NCI-H128 (cell line): ENCODE results near the gene ASTN1.
A peak's percentile ranks its signal among the peaks of the same experiment; 100 is the strongest.

Experiments
- DNase-seq: peaks from one replicate; lab custom pipeline; 2025; ENCODE audit not compliant: unreplicated experiment; lab: John Stamatoyannopoulos, UW

ASTN1 gene

DNA sequence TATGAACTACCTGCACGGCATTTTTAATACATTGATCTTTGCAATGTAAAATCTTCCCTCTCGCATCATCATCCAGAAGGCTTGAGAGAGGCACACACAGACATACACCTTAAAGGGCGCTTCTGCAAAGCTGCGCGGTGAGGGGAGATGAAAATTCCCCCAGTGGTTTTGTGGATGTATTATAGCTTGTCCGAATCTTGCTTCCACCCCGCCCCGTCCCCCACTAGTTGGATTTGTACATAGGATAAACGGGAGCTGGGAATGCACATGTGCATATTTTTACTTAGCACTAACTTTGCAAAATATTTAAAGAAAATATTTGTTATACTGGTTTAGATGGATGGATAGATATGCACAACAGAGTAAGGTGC lies 542 bp upstream of the ASTN1 start:
- no peak for DNase-seq

DNA sequence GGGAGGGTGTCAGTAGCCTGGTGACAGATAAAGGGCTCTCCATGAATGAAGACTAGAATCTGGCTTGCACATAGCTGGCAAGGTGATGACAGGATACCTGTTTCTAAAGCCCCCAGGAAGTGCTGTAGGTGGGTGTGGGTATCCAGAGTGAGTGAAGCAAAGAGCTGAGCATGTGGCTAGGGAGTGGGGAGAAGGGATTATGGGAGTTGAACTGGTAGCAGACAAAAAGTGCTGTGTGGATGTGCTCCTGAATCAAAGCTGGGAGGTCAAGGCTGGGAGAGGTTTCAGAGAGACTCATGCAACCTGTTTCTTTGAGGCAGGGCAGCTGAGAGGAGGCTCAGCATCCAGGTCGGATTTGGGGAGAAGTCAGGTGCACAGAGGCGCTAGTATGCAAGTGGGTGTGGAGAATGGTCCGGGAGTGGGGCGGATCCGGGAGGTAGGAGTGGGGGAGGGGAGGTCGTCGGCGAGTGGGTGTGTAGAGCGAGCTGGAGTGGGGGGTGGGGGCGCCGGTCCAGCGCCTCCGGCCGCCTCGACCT lies 600 bp downstream of the ASTN1 start:
- peak; percentile 16 for DNase-seq

DNA sequence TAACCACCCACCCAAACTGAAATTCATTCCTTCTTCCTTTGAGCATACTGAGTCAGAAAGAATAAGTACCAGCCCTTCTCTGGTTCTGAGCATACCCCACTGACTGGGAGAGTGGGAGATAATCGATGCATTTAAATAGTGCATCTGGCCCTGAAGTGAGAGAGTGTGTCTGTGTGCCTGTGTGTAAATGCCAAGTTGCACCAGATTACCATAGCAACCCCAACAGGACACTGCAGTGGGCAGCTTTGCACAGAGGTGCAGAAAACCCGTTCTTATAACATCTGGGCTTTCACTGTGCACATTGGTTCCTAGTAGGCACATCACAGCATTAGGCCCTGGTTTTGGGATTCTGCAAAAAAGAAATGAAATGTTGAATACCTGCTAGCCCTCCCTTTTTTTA lies 2.3 kb downstream of the ASTN1 start:
- DNase-seq: no peak

DNA sequence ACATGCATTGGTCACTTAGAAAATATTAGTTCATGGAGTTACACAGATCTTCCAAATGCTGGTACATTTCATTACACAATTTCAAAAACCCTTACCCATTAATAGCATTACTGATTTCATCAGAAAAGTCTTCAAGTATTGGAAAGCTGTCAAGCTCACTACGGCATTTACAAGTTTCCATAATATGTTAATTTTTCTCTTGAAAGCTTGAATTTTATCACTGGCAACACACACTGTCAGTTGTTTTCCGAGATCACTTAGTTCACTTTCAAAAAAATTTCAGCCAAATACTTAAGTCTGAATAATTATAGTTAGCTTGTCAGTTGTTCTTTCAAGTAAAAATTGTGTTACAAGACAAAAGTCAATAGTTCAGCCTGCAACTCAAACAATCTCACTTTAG lies 18.0 kb downstream of the ASTN1 start:
- DNase-seq: no peak

DNA sequence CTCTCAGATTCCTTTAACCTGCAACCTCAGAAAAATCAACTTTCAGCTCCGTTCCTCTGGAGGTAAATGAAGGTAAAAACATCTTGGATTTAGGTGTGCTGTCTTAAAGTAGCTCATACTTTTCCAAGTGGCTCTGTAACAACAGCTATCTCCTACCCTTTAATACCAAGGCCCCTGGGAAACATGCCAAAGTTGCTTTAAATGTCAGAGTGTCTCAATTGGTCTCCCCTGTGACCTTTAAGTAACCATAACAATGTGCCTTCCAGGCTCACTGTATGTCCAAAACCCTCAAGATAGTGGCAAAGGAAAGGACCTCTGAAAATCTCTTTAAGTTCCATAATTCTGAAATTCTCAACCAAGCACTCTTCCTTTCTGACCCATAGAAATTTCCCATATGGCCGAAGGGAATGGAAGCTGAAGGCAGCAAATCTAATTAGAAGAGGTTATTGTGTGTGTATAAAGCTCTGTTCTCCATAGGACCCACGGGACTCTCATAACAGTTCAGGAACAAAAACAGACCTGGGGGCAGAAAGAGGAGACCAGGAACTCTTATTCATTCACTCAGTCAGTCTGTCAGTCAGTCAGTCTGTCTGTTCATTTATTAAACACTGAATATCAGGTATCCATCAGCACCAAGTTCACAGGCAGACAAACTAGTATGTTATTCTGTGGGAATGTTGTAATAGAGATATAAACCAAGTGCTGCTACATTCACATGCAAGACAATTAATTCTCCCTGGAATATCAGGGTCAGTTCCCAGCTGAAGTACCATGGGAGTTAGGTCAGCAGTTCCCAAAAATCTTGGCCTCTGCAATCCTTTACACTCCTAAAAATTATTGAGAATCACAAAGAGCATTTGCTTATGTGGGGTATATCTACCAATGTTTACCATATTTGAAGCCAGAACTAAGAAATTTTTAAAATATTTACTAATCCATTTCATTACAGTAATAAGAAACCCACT lies 19.1 kb downstream of the ASTN1 start:
- no peak for DNase-seq

DNA sequence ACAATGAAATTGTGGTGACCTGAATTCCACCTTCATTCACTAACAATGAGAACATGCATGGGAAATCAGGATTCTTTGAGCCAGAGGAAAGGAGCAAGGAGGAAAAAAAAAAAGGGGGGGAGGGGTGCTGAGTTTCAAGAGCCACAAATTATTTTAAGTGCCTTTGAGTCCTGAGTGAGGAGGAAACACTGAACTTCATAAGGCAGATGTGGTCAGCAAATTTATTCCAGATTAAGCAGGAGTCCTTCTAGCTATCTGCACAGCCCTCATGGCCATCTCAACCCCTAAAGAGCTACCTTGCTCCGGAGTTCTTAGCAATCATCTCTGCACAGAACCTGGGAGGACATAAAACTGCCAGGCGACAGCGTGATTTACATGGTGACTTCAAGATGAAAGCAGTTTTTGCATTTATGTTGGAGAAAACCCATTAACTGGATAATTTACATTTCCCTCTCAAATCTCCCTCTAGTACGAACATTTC lies 21.7 kb downstream of the ASTN1 start:
- no peak for DNase-seq

DNA sequence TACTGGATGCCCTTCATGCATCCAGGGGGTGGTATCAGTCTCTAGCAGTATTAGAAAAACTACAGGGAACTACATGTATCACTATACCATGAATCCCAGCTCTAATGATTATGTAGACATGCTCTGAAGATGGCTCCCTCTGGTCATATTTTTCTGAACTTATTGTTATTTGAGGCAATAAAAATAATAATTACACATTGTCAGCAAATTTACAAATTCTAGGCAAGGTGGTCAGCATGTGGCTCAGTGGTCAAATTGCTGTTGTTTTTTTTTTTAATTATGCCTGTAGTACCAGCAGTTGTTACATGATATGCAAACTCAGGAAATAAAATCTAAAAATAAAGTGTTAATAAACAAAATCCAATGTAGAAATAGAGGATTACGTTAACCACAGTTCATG lies 22.5 kb downstream of the ASTN1 start:
- no peak for DNase-seq

DNA sequence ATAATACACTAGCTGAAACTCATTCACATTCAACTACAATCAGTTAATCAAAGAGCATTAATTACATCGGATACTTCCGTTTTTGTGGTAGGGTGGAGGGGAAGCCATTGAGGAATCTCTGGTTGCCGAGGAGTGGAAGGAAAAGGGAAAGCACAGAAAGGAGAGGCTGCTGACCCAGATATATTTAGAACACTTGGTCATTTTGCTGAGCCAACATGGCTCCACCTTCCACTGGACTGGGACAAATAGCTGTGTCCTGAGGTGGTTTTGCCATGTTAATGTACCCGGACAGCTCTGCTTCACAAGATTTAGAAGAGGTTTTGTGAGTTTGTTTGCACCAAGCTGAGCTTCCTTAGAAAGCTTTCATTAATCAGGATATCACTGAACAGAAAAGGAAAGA lies 26.2 kb downstream of the ASTN1 start:
- no peak for DNase-seq

DNA sequence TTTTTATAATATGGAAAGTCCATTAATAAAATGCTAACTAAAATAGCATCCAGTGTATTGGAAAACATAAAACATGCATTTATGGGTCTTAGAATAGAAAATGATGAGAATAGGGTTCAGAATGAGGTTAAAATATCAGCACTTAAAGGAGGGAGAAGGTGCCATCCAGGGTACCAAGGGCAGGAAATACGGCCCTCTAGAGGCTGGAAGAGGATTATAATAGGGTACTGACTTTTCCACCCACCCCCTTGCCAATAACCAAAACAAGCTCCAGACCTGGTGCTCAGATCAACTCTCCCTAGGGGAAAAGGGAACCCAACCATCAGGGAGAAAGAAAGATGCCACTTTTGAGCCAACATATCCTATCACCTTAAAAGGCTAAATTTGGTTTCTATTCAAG lies 26.7 kb downstream of the ASTN1 start:
- DNase-seq: no peak

DNA sequence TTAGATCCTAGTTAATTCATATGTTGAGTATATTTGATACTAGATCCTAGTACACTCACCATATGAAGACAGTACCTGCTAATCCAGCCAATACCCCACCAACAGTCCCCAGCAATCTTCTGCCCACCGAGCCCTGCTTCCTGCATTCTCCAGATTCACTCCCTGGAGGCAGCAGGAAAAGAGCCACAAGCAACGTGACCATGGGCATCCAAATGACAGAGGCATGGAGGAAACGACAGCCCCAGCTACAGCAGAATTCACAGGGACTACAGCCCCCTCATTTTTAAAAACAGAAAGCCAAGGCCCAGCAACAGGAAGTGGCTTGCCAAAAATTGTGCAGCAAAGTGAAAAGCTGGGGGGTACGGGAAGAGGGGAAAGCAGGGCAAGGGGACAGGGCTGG lies 29.3 kb downstream of the ASTN1 start:
- DNase-seq: no peak

DNA sequence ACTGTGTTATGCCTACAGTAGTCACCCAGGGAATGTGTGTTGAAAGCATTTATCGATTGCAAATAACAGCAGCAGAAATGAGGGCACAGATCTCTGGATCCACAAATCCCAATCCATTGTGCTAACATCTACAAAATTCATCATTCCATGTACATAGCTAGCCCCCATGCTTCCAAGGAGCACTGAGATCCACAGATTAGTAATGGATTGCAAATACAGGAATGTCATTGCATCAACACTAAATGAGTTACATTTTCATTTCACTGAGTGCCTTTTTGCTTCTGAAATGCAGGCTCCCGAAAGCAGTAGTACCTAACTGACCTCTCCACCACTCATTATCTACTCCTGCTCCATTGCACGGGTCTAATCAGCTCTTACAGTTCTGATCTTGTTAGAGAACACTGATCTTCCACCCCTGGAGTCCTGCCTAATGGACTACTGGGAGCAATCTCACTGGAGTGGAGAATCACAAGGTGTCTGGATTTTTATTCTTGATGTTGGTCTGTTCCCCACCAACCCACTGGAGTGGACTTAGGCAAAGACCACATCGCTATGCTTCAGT lies 30.5 kb downstream of the ASTN1 start:
- no peak for DNase-seq

DNA sequence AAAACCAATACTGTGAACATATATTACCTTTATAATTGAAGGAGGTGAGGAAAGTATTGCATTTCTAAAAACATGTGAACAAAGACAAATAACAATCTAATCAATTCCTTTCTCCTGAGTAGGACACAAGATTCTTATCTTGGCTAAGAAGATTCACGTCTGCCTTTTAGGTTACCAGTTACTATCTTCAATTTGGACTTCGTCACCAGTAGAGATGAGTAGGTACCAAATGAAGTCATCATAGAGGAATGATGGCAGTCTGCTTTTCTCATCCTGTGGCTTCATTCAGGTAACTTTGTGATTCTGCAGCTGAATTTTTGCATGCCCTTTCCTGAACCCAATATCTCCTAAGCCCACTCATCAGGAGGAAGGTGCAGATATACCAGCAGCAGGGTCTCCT lies 32.4 kb downstream of the ASTN1 start:
- no peak for DNase-seq

DNA sequence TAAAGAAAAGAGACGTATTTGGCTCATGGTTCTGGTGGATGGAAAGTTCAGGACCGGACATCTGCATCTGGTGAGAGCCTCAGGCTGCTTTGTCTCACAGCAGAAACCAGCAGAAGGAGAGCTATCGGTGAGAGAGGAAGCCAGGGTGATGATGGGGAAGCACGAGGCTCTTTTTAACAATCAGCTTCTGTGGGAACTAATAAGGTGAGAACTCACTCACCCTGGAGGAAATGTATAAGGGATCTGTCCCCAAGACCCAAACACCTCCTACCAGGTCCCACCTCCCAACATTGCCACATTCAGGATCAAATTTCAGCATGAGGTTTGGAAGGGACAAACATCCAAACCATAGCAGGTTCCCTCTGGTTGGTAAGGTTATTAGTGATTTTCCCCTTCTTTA lies 32.8 kb downstream of the ASTN1 start:
- DNase-seq: no peak

DNA sequence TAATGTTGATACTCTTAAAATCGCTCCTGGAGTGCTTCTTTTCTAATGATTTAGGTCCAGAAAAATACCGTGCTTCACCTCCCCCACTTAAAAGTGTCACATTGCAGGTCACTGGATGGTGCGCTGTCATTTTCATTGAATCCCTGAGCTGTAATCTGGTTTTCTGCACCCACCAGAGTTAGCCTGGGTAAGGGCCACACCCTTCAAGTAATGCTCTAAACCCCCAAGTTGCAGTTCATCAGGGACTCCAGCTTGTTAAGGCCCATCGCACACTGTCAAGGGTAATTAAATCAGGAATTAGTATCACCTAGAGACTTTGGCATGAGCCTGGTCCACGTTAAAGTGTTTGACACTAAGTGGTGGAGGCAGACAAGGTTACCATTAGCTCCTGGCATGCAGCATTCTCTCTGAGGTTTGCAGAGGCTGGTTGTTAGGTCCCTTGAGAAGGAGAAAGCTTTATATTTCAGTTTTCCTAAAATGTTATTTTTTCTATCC lies 34.0 kb downstream of the ASTN1 start:
- DNase-seq: no peak

DNA sequence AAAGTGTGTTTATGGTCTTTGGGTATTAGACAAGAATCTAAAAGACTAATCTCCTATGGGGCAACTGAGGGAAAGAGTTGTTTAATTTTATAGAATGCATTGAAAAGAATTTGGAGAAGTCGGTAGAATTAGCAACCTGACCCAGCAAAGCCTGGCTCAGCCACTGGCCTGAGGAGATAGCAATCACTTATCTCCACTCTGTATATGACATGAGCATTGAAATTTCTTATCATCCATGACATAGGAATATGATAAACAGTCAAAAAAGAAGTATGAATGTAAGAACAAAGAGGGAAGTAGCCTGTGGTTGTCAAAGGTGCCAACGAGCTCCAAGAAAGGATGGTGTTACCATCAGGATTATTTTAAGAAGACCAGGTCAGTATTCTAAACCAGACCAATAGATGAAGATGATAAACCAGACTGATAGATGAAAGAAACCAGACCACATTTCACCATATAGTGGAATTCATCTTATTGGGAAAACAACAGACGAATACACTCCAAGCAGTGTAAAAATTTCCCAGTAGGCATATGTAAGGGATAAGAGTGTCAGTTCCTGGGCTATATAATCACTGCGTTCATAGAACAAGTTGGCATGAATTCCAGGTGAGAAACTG lies 35.7 kb downstream of the ASTN1 start:
- DNase-seq: no peak

DNA sequence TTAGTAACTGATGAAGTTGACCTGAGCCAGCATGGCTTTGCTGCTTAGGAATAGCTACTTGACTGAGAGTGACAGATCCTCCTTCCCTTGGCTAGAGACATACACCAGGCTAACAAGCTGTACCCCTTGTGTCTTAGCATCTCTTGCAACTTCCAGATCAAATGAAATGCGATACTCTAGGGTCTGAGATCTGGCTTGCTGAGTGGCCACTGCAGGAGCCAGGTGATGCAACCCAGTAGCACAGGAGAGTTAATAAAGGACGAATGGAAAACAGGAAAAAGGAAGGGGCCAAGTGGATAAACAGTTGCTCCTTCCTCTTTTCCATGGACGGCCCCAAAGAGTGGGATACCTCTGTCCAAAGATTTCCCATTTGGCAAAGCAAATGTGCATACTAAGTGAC lies 38.2 kb downstream of the ASTN1 start:
- no peak for DNase-seq

DNA sequence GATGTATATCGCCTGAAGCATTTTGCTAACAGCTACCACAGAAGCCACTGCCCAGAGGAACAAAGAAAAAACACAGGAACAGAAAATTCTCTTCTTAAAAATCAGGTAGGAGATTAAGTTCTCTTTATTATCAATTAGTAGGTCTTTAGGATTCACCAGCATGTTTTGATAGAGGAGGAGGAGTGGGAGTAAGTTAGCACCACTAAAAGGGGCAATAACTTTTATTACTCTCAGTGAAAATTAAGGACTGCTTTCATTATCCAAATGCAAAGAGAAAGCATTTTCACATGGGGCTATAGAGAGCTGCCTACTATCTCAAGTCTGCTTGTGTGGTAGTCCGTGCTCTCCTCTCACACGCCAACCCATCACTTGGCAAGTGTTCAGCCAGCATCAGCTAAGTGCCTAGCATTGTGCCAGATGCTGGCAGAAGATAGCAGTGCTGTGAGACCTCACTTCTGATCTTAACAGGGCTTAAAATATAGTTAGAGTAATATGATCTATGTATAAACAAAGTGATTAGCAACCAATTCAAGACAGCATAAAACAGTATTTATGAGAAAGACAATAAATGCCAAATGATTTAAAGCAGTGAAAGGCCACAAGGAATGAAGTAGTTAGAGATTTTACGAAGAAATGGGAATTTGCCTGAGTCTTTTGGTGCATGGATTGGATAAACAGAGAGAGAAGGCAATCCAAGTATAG lies 39.8 kb downstream of the ASTN1 start:
- DNase-seq: no peak

DNA sequence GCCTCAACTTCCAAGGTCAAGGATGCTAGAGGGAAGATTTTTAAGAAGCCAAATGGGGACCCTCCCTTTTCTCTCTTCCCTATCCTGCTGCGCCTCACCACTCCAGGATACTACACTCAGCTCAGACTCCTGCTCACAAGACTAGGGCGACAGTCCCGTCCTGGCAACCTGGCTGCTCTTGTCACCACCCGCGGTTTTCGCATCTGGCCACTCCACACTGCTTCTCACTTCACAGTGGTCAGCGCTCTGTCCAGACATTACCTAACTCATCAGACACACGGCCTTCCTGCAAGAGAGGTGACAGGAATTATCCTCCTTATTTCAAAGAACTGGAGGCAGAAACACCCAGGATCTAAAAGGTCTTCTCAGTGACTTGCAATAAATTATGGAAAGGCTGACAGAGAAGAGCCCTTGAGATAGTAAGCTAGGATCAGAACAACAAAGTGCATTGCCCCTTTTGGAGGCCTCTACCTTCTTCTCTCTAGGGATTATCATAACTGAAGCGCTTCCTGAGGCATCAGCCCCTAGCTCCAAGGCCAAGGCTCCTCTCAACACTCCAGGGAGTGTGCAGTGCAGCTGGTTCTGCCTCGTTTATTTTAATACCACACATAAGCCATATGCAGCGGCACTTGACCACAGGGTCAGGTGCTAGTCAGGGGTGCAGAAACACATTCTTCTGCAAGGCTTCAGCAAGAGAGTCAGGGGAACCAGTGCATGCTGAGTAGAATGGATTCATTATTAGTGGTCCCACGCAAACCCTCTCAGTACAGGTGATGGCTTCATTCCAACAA lies 41.9 kb downstream of the ASTN1 start:
- DNase-seq: no peak

DNA sequence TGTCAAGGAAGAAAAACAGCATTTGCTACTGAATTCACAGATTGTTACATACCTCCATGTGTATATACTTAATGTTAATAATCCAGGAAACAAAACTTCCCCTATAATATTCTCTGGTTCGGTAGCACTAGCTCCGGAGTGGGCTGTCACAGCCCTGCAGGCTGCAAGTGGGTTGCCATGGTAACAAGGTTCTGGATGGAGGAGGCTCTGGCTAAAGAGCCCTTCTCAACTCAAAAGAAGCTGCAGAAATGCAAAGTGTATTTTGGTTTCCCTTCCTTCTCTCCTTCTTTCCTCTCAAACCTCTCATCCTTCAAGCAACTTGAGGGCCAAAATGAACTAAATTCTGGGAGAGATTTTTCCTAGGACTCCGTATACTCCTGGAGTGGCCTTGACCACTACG lies 45.2 kb downstream of the ASTN1 start:
- DNase-seq: no peak

DNA sequence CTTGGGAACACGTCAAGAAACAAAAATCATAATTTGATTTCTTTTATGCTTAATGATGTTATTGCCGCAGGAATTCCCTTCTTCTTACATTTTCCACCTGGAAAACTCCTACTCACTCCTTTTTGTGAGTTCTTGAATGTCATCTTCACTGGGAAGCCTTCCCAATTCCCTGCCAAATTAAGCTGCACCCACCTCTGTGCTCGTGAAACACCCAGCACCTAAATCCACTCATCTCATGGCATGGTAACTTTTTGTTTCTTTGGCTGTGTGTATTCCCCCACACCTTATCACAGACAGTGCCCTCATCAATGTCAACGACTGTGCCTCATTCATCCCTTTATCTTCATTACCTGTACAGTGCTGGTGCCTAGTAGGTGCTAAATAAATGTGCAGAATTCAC lies 45.6 kb downstream of the ASTN1 start:
- DNase-seq: no peak
